Measurements from ENCODE around the gene SPTB. TPM values are rescaled to one million over a fixed set of nuclear protein-coding genes. Genes with fewer than 3 reads are reported as not detected.

Gene SPTB
- total and polyA plus RNA-seq, 9 of the 15 experiments (the other 6 are each of a cell fraction or from before 2014, with no cell fraction given) = 0.21 to 45.9 (median 11.7) TPM

- TF ChIP-seq ATF3 (IDR thresholded peaks at IDR 0.05) (peak; percentile 44), ATF3 (CRISPR knock-in tag; conservative IDR thresholded peaks at IDR 0.05) (no peak), CCAR2 (IDR thresholded peaks at IDR 0.05; ENCODE audit: low read depth, low read length) (no peak), ZKSCAN3 (CRISPR knock-in tag; IDR thresholded peaks at IDR 0.05) (no peak), SUPT5H (IDR thresholded peaks at IDR 0.05) (no peak), RFX7 (CRISPR knock-in tag; IDR thresholded peaks at IDR 0.05) (no peak), PCBP2 (IDR thresholded peaks at IDR 0.05; ENCODE audit: low read depth, low read length, poor library complexity, severe bottlenecking) (no peak), TRIM28 (IDR thresholded peaks at IDR 0.05) (no peak), ZNF561 (CRISPR knock-in tag; conservative IDR thresholded peaks at IDR 0.05) (no peak), LCOR (CRISPR knock-in tag; IDR thresholded peaks at IDR 0.05) (no peak)
Observed at GRCh38 chr14:64864258-64864657, 15.4 kb downstream of the SPTB start (continued).

GRCh38 chr14:64861916-64862315 lies 17.8 kb downstream of the SPTB start:
- intact Hi-C loops (cut with micrococcal nuclease) = no loop called here
- ATAC-seq = no peak; the same call in 2 of the 3 replicates
- no peak overlapping the region for H3K4me2 ChIP-seq (ENCODE audit: insufficient read depth, low read length)
- no peaks in the 10 kb centered on the region for H3K9me1 ChIP-seq (ENCODE audit: control insufficient read depth, insufficient read depth, low read length)
- in situ Hi-C loops (cut with MboI) = no loop called here
- H3K9me3 ChIP-seq (replicated peaks; ENCODE audit: control insufficient read depth, insufficient read depth, low read depth, low read length) = no peaks in the 10 kb centered on the region
- no peak overlapping the region for H3K9ac ChIP-seq (ENCODE audit: insufficient read depth in 1 of 2, low read depth in 2 of 2, low read length in 2 of 2)
- TF ChIP-seq MYBL2 (IDR thresholded peaks at IDR 0.05; ENCODE audit: low read depth) (no peak), MYBL2 (CRISPR knock-in tag; IDR thresholded peaks at IDR 0.05; ENCODE audit: borderline replicate concordance) (no peak), POLR2AphosphoS5 (IDR thresholded peaks at IDR 0.05; ENCODE audit: control insufficient read depth, insufficient read depth, low read depth, low read length) (no peak), E2F3 (CRISPR knock-in tag; IDR thresholded peaks at IDR 0.05) (no peak), MBD2 (IDR thresholded peaks at IDR 0.05; ENCODE audit: borderline replicate concordance, low read depth) (no peak), ZNF3 (CRISPR knock-in tag; IDR thresholded peaks at IDR 0.05) (no peak), ZHX1 (conservative IDR thresholded peaks at IDR 0.05; ENCODE audit: low read length) (no peak), HDAC1 (IDR thresholded peaks at IDR 0.05) (no peak)
- CTCF ChIA-PET (ENCODE audit: low intra/inter-chr PET ratio) = no interaction called here
- 60% methylated on average over 2 of the region's 3 CpGs for WGBS (ENCODE audit: insufficient coverage, low coverage, missing lambda C conversion rate)
- POLR2A ChIA-PET = interaction anchor here (0.5 to 1.7 kb wide), 5 partner anchors 15 to 41 kb away, joined by 3 to 7 read pairs (median 3); no protein-coding TSS in a partner anchor
- peaks cover 81% of the 10 kb centered on the region for H3K79me2 ChIP-seq (ENCODE audit: control insufficient read depth, insufficient read depth, low read length)
- no peak overlapping the region for H3K4me3 ChIP-seq
- H3K27ac ChIP-seq (ENCODE audit: extremely low read depth, low read depth, low read length) = no peak overlapping the region
- H2AFZ ChIP-seq (ENCODE audit: low read depth, low read length) = no peak overlapping the region
- H3K27me3 ChIP-seq (ENCODE audit: control insufficient read depth in 2 of 2, insufficient read depth in 2 of 2, low read length in 2 of 2) = no peaks in the 10 kb centered on the region
- peaks cover 6% of the 10 kb centered on the region; the same call in 1 of the 2 replicates for H4K20me1 ChIP-seq (replicated peaks; ENCODE audit: control insufficient read depth, insufficient read depth, low read length)
- BruUV-seq (replicated peaks) = no TSS peak
- peaks cover 10% of the 10 kb centered on the region for H3K36me3 ChIP-seq (ENCODE audit: control insufficient read depth, insufficient read depth, low read length)
- peaks cover 0 to 8% of the 10 kb centered on the region in 2 experiments; a peak in 2 of 5 replicates for H3K4me1 ChIP-seq (replicated peaks in 1 of 2; ENCODE audit: control insufficient read depth in 2 of 2, insufficient read depth in 2 of 2, low read length in 2 of 2)
- DNase-seq (ENCODE audit: extremely low read depth in 1 of 4, low spot score in 3 of 4) = no peak
- no peak for FAIRE-seq

Data from K562 (cell line).